Amniotic stem cell (primary cell): ENCODE data around the gene THAP6.
A peak's percentile ranks its signal among the peaks of the same experiment; 100 is the strongest.
"Not testable (repeated sequence)": the region's sequence is repeated elsewhere in the genome, so short reads cannot be mapped to it uniquely, and the experiment has no call there.

Experiments
- DNase-seq: peaks from one replicate; lab custom pipeline; 2025; lab: John Stamatoyannopoulos, UW

Gene THAP6, protein sequence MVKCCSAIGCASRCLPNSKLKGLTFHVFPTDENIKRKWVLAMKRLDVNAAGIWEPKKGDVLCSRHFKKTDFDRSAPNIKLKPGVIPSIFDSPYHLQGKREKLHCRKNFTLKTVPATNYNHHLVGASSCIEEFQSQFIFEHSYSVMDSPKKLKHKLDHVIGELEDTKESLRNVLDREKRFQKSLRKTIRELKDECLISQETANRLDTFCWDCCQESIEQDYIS

DNA sequence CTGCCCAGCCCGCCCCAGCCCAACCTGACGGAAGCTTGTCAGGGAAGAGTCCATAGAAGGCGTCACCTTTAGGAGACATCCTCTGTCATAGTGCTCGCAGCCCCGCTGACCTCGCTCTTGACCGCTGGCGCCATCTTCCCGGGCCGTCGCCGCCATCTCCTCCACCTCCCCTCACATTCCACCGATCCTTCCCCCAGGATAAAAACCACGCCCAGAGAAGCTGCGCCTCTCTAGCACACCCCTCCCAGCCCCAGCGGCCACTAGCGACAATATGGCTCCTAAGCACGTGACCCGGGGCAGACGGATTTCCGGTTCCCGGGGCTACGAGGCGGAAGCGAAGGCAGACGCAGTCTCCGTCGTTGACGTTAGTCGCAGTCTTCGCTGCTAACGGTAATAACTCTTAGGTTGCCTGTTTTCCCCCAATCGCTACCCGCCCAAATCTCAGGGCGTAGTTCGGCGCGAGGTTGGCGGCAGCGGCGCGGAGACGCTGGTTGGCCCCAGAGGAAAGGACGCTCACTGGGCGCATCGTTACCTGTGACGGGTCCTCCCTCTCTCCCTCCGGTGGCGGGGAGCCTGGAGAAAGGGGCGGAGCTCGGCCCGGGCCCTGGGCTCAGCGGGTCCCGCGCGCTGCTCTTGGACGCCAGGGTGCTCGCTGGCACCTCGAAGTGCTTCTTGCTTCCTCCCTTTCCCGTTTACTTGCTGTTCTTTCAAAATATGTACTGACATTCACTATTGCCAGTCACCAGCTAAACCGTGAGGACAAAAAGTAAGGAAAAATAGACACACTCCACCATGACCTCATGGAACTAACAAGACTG, at the start of gene THAP6, which contains the start of gene RCHY1:
Gene THAP6 (plus strand): TSS at position 343 of the 818 bp plus-strand sequence. CDS start 980 bp downstream, outside the sequence.
Gene RCHY1 (minus strand): TSS at position 273 of the 818 bp plus-strand sequence. CDS start 117 bp downstream, at position 156.
- peak; percentile 97 for DNase-seq

DNA sequence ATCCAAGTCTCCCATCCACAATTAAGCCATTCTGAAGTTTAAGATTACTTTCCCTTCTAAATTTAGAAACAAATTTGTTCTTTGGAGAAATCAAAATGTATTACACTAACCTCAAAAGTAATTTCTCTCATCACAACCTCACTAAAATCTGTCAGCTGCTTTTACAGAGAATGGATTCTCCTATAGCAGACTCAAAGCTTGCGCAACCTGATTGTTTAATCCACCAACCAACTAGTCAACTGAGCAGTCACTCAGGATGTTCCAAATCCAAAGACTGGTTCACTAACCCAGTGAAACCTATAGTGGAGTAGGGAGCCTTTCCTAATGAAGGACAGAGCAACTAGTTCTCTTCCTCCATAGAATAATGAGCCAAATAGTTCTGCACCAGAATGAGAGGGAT, 44.4 kb upstream of the THAP6 start:
- no peak for DNase-seq

DNA sequence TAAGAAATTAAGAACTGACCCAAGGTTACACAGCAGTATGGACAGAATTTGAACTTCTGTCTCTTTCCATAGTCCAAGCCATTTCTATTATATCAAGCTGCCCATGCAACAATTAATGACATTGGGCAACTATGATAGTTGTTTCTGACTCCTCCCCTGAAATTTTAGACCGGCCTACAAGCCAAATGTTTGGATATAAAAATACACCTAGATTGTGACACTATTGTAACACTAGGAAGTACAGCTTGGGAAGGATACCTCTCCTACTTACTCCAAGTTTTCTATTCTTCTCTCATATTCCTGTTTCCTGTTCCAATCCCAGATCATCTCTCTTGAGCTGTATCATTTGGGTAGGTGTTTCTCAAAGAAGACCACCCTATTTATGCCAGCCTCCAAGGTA, 43.5 kb upstream of the THAP6 start:
- no peak for DNase-seq

DNA sequence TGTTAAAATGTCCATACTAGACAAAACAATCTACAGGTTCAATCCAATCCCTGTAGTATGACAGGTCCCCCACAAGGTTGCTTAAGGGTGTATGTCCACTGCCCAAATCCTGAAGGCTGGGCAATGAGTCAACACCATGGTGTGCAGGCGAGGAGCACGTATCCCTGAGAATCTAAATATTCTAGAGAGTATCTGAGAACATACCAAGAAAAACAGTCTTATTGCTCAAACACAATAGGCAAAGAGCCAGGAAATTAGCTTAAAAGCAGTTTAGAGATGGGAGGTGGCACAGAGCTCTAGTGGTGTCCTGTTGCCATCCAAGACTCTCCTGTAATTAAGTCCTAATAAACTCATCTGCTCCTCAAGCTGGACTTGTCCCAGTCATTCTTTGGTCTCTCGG, 37.1 kb upstream of the THAP6 start:
- DNase-seq, result no peak

DNA sequence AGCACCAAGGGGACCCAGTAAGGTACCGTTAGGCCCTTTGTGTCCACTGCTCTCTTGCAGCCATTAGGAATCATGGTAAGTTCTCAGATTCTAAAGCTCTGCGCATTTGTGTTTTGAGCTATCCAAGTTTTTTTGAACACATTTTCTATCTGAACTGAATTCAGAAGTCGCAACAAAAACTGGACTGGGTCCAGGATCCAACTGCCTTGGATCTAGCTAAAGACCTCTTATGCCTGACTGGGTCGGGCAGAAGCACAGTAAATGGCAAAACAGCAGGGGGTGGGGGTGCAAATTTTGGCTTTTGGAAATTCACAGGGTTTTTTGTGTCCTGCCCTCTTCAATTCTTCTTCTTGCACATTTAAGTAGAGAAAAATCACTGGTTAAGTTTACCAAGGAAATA, 30.1 kb upstream of the THAP6 start:
- DNase-seq, result no peak

DNA sequence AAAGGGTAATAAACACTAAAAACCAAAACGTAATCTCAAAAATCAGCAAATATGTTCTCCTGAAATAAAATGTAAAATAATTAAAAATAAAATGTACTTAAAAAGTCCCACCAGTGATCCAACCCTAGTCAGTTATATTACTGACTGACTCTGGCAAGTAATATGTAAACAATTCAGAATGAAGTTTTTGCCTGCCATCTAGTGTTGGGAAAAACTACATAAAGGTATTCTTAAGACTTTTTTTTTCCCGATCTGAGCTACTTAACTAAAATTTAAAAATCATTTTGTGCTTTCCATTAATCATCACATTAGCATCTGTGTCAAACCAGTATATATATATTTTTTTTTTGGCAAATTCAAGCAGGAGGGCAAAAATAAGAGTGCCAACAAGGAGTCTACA, 24.1 kb upstream of the THAP6 start:
- DNase-seq, result no peak

DNA sequence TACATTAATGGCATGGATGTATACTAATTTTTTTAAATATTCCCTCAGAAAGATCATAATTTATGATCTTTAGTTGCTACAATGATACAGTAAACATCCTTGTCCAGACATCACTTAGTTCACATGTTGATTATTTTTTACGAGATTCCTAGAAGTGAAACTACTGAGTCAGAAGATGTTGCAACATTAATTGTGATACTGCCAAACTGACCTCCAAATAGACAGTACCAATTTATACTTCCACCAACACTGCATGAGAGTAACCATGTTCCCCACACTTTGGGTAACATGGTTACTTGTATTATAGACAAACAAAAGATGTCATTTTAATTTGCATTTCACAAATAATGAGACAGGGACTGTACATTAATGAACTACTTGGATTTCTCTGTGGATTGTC, 19.7 kb upstream of the THAP6 start:
- no peak for DNase-seq

DNA sequence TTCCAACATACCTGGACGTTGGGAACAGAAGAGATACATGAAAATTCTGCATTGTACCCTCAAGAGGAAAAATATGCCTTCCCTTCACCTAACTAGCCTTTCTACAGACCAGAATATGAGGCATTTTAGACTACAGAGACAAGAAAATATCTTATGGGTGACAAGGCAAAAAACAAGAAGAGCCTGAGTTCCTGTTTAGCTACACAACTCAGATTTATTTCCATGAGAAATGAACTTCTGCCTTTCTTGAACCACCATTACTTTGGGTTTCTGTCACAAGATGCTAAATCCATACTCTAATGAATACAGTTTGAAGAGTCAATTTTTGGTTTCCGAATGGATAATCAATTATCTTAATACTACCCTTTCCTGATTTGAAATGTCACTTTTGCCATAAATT, 18.8 kb upstream of the THAP6 start:
- DNase-seq, result no peak

DNA sequence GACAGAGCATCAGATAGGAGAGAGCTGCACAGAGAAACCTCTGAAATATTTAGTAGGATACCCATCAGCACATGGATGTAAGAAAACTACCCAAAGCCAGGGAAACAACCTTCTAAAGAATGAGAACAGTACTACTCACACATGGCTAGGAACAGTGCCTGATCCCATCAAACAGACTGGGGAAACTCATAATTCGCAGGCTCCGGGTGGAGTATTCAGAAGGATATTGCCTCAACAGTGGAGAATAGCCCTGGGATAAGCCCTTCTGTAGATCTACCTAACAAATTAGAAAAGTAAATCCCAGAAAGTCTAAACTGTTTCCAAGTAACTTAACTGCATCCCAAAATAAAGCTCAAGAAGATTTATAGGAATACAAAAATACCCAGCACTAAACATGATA, 17.9 kb upstream of the THAP6 start:
- DNase-seq, result no peak

DNA sequence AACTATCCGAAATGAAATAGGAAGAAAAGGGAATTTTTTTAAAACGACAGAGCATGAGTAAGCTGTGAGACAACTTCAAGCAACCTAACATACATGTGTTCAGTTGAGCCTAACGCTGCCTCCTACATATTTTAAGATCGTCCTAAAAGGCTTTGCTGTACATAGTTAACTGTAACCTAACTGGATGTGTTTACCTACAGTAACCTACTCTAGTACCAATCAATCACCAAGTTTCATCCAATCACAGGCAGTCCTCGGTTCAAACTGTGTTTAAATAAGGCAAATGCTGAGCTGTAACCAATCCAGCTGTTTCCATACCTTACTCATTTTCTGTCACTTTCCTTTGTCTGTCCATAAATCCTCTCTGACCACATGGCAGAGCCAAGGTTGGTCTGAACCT, 17.1 kb upstream of the THAP6 start:
- DNase-seq, result no peak

DNA sequence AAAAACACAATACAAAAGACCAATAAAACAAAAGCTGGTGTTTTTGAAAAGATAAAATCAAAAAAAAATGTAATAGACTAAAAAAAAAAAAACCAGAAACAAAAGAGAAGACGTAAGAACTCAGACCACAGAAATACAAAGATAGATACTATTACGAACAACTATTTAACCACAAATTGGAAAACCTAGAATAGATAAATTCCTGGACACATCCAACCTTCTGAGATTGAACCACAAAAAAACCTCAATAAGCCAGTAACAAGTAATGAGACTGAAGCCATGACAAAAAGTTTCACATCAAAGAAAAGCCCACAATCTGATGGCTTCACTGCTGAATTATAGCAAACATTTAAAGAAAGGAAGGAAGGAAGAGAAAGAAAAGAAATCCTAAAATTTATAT, 16.2 kb upstream of the THAP6 start:
- no peak for DNase-seq

DNA sequence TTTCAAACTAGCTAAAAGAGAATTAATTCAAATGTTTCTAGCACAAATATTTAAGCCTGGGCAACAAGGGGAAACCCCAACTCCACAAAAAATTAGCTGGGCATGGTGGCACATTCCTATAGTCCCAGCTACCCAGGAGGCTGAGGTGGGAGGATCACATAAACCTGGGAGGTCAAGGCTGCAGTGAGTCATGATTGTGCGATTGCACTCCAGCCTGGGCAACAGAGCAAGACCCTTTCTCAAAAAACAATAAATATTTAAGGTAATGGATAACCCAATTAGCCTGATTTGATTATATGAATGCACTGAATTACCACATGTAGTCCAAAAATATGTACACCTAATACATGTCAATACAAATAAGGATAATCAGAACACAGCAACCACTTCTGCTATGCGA, 14.4 kb upstream of the THAP6 start:
- DNase-seq, result no peak

DNA sequence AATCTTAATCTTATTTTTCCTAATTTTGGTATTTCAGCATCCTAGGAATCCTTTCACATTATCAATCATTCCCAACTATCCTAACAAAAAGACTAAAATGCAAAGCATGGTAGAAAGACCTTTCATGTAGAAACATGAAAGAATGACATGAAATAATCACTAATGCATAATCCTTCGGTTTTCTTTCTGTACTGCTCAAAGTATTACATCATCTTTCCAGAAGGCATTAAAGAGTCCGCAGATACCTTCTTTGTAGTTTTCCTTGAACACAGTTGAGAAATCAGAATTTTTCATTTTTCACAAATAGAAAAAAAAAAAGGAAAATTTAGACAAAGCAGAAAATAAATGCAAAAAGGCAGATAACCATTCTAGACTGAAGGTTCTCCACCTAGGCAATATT, 11.6 kb upstream of the THAP6 start:
- DNase-seq, result no peak

DNA sequence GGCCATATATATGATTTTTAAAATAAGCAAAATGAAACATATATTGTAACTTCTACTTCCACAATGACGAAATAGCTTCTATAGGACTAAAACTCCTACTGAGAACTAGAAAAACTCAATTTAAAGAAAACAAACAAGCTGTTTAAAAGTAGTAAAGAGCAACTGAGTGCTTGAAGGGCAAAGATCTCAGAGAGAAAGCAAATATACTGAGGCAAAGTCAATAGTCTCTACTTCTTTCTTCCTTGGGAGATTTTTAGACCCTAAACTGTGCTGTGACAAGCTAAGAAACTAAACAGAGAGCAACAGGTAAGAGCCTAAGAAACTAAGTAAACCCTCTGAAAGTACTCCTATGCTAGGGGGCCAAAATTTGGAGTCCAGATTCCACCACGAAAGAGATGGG, 8.6 kb upstream of the THAP6 start:
- DNase-seq, result no peak

DNA sequence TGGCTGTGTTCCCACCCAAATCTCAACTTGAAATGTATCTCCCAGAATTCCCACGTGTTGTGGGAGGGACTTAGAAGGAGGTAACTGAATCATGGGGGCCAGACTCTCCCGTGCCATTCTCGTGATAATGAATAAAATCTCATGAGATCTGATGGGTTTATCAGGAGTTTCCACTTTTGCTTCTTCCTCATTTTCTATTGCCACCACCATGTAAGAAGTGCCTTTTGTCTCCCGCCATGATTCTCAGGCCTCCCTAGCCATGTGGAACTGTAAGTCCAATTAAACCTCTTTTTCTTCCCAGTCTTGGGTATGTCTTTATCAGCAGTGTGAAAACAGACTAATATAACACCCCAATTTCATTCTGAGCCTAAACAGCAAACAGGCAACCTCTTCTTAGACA, 4.7 kb upstream of the THAP6 start:
- not testable (repeated sequence) for DNase-seq

DNA sequence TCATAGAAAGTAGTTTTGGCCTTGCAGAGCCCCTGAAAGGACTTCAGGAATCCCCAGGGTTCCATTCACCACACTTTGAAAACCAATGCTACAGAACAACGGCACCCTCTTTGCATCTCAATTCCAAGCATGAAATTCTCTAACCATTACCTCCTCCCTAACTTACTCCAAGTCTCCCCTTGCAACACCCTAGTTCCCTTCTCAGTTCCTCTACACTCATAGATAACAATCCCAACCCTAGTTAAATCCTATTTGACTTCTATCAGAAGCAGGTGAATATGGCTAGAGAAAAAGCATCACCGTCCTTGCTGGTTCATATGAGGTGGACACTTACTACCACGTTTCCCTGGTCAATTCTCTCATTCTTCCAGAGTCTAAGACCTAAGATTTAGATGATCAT, 2.4 kb upstream of the THAP6 start:
- DNase-seq, result no peak

DNA sequence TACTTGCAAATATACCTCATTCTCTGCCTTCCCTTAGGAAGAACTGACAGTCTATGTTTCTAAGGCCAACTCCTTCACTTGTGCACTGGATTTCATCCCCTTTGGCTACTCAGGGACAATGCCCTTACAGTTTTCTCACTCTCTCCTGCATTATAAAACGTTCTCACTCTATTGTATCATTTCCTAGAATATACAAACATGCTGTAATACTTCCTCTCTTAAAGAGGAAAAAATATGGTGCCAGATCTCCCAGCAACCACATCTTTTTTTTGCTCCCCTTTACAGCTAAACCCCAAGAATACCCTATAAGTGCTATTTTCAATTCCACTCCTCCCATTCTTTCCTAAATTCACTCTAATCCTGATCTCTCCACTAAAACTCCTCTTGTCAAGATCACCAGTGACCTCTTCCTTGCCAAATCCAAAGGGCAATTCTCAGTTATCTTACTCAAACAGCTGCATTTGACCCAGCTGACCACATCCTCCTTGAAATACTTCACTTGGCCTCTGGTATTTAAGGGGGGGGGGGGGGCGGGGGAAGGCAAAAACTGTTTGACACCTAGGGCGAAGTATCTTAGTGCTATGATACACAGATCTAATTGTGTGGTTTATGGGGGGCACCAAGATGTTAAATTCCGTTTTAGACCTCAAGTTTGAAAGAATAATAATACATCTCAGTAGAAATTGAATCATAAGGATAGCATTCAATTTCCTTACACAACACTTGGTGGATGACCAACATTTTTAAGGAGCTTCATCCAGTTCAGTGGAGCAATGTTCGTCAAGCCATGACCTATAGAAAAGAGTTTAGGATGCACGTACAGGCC, 1.7 kb upstream of the THAP6 start:
- DNase-seq, result no peak

DNA sequence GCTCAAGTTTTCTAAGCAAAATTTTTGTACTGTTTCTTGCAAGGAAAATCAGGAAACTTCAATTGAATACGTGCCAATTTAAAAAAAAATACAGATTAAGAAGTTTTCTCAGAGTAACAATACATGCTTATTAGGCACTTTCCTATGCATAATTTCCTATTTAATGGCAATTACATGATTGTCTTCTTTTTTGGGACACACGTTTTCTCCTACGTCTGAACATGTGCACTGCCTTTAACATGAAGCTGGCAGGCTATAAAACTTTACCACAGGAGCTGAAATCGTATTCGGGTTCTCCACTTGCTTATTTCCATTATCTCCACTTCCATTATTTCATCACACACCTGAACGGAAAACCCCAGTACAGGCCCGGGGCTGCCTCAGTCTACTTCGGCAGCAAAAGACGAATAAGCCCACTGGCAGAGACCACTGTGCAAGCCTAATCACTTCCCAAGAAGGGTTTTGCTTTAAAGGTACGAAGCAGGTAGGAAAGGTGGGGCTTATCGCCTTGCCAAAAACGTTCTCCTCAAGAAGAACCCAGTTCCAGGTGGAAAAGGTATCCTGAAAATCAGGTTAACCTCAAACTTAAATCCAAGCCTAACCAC, 645 bp upstream of the THAP6 start:
- DNase-seq, result no peak

DNA sequence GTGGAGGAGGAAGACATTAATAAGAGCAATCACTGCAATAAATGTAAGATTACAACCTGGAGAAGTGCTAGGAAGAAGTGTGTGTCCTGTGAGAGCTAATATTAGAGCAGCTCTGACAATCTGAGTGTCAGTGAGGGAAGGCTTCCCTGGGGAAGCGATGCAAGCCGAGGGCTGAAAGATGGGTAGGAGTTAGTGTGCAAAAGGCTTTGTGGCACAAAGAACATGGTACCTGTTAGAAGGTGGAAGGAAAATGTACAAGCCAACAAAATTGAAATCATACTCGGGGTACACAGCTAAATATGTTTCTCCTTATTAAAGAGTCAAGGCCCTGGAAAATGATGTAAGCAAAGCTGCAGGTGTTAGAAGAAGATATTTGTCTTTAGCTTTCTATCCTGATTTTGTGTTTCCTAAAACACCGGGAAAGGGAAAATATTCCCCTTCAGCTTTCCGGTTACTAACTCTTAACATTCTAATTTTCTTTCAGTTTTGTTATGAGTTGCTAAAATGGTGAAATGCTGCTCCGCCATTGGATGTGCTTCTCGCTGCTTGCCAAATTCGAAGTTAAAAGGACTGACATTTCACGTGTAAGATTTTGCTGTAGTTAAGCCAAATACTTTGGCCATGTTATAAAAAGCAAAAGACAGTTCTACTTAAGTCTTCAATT, 808 bp downstream of the THAP6 start:
- DNase-seq, result no peak

DNA sequence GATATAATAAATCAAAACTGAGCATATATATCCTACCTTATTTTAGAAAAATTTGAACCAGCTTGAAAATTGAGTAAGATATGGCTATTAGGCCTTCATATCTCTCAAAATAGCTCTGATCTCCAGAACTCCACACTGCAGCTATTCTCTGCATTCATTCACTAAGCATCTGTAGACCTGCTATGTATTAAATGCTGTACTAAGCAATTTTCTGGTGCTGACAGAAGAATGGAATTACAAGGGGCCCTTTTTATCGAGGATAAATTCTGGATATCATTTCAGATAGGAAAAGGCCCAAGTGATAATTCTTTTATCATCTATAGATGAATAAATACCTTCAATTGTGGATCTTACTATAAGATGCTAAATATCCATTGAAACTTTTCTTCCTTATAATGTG, 1.9 kb downstream of the THAP6 start:
- no peak for DNase-seq

DNA sequence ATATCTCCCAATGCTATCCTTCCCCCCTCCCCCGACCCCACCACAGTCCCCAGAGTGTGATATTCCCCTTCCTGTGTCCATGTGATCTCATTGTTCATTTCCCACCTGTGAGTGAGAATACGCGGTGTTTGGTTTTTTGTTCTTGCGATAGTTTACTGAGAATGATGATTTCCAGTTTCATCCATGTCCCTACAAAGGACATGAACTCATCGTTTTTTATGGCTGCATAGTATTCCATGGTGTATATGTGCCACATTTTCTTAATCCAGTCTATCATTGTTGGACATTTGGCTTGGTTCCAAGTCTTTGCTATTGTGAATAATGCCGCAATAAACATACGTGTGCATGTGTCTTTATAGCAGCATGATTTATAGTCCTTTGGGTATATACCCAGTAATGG, 5.2 kb downstream of the THAP6 start:
- not testable (repeated sequence) for DNase-seq

DNA sequence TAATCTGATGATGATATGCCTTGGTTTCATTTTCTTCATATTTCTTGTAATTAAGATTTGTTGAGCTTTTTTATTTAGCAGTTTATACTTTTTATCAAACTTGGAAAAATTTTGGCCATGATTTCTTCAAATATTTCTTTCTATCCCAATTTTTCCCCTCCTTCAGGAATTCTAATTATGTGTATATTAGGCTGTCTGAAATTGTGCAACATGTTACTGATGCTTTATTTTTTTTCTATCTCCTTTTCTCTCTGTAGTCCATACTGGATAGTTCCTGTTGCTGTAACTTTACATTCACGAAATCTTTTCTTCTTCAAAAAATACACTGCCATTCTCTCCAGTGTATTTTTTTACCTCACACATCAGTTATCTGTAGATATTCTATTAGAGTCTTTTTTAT, 10.8 kb downstream of the THAP6 start:
- no peak for DNase-seq
